ENCODE results near the gene INSR.
"Not testable (repeated sequence)": the region's sequence is repeated elsewhere in the genome, so short reads cannot be mapped to it uniquely, and the experiment has no call there.

Gene INSR

DNA sequence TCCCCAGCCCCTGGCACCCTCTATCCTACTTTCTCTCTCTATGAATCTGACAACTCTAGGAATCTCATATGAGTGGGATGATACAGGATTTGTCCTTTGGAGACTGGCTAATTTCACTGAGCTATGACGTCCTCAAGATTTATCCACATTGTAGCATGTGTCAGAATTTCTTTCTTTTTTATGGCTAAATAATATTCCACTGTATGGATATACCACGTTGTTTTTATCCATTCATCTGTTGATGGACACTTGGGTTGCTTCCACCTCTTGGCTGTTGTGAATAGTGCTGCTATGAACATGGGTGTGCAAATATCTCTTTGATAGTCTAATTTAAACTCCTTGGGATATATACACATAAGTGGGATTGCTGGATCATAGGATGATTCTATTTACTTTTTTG, 24.0 kb upstream of the INSR start:
- H3K27me3 ChIP-seq = no peaks in the 10 kb centered on the region
- no peaks in the 10 kb centered on the region for H3K4me1 ChIP-seq
- no peaks in the 10 kb centered on the region for H3K36me3 ChIP-seq
- TF ChIP-seq, protein P1, sequence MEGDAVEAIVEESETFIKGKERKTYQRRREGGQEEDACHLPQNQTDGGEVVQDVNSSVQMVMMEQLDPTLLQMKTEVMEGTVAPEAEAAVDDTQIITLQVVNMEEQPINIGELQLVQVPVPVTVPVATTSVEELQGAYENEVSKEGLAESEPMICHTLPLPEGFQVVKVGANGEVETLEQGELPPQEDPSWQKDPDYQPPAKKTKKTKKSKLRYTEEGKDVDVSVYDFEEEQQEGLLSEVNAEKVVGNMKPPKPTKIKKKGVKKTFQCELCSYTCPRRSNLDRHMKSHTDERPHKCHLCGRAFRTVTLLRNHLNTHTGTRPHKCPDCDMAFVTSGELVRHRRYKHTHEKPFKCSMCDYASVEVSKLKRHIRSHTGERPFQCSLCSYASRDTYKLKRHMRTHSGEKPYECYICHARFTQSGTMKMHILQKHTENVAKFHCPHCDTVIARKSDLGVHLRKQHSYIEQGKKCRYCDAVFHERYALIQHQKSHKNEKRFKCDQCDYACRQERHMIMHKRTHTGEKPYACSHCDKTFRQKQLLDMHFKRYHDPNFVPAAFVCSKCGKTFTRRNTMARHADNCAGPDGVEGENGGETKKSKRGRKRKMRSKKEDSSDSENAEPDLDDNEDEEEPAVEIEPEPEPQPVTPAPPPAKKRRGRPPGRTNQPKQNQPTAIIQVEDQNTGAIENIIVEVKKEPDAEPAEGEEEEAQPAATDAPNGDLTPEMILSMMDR (IDR thresholded peaks at IDR 0.05; ENCODE audit: low read depth, low read length) = no peak
- H3K4me3 ChIP-seq (ENCODE audit: low read depth, low read length) = no peak overlapping the region
- DNase-seq = no peak
- H3K9me3 ChIP-seq = peaks cover 2% of the 10 kb centered on the region; the same call in 1 of the 2 replicates

DNA sequence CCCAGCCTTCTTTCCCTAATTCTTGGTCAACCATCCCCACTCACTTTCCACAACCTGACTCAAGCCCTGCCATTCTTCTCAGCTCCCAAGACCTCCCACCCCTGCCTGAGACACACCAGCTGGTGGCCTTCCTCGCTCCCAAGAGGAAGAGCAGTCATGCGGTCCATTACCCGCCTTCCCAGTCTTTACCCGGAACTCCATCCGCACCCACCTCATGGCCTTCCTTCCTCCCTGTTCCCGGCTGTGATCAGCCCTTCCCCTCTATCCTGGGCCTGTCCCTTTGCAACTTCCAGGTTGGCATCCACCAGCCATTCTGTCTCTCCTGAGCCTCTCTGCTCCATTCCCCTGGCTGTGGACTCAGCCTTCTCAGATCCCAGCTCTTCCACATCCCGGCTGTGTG, 18.6 kb upstream of the INSR start:
- Histone ChIP-seq H3K9me3 (no peaks in the 10 kb centered on the region), H3K27me3 (no peaks in the 10 kb centered on the region; the same call in 1 of the 2 replicates), H3K4me3 (ENCODE audit: low read depth, low read length) (no peak overlapping the region), H3K4me1 (no peaks in the 10 kb centered on the region), H3K36me3 (no peaks in the 10 kb centered on the region)
- TF ChIP-seq, protein P1 (IDR thresholded peaks at IDR 0.05; ENCODE audit: low read depth, low read length) = no peak
- DNase-seq = no peak

DNA sequence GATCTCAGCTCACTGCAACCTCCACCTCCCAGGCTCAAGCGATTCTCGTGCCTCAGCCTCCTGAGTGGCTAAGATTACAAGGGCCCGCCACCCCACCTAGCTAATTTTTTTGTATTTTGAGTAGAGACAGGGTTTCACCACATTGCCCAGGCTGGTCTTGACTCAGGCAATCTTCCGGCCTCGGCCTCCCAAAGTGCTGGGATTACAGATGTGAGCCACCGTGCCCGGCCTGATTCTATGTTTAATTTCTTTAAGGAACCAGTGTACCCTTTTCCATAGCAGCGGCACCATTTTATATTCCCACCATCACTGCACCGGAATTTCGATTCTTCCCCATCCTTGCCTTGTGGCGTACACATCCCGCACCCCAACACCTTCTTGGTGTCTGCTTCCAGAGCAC, 17.7 kb upstream of the INSR start:
- DNase-seq = no peak
- Histone ChIP-seq H3K4me1 (no peaks in the 10 kb centered on the region), H3K9me3 (no peaks in the 10 kb centered on the region), H3K4me3 (ENCODE audit: low read depth, low read length) (no peak overlapping the region), H3K27me3 (no peaks in the 10 kb centered on the region; the same call in 1 of the 2 replicates), H3K36me3 (no peaks in the 10 kb centered on the region)
- TF ChIP-seq, protein P1 (IDR thresholded peaks at IDR 0.05; ENCODE audit: low read depth, low read length) = no peak

DNA sequence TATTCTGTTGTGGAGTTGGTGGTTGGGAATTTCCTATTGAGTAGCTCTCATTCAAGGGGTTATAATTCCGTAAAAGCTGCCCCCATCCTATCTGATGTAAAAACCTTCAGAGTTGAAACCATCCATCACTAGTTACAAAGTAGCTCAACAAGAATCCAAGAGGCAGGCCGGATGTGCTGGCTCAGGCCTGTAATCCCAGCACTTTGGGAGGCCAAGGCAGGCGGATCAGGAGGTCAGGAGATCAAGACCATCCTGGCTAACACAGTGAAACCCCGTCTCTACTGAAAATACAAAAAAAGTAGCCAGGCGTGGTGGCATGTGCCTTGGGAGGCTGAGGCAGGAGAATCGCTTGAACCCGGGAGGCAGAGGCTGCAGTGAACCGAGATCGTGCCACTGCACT, 14.1 kb upstream of the INSR start:
- not testable (repeated sequence) for H3K4me1 ChIP-seq; DNase-seq; H3K36me3 ChIP-seq; H3K9me3 ChIP-seq; H3K4me3 ChIP-seq (ENCODE audit: low read depth, low read length); H3K27me3 ChIP-seq

DNA sequence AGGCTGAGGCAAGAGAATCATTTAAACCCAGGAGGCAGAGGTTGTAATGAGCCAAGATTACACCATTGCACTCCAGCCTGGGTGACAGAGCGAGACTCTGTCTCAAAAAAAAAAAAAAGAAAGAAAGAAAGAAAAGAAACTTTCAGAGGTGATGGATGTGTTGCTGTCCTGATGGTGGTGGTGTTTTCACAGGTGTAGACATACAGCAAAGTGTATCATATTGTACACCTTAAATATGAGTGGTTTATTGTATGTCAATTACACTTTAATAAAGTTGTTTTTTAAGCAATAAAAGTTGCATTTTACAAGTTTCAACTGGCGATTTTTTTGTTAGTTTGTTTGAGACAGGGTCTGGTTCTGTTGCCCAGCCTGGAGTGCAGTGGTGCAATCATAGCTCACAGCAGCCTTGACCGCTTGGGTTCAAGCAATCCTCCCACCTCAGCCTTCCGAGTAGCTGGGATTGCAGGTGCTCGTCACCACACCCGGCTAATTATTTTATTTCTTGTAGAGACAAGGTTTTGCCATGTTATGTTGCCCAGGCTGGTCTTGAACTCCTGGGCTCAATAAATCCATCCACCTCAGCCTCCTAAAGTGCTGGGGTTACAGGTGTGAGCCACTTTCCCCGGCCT, 13.5 kb upstream of the INSR start:
- Histone ChIP-seq H3K36me3 (no peaks in the 10 kb centered on the region), H3K27me3 (peaks cover 9% of the 10 kb centered on the region), H3K4me3 (ENCODE audit: low read depth, low read length) (no peak overlapping the region), H3K9me3 (no peaks in the 10 kb centered on the region), H3K4me1 (no peaks in the 10 kb centered on the region)
- no peak for DNase-seq
- TF ChIP-seq, protein P1 (IDR thresholded peaks at IDR 0.05; ENCODE audit: low read depth, low read length) = no peak

DNA sequence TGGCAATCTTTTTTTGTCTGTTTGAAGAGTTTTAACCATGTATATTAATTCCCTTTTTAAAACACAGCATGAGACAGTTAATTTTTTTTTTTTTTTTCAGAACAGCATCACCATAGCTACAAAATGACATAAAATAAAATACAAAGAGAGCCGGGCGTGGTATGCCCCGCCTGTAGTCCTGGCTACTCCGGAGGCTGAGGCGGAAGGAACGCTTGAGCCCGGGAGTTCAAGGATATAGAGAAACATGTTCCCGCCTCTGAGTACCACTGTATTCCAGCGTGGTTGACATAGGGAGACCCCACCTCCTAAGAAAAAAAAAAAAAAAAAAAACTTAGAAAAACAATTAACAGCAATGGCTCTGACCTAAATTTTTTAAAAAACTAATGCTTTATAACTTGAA, 10.0 kb upstream of the INSR start:
- Histone ChIP-seq H3K4me1 (no peaks in the 10 kb centered on the region), H3K36me3 (no peaks in the 10 kb centered on the region)
- TF ChIP-seq, protein P1 (IDR thresholded peaks at IDR 0.05; ENCODE audit: low read depth, low read length) = no peak

More for the DNA sequence above, 10.0 kb upstream of the INSR start:
- Histone ChIP-seq H3K27me3 (peaks cover 13% of the 10 kb centered on the region), H3K4me3 (ENCODE audit: low read depth, low read length) (no peak overlapping the region), H3K9me3 (no peaks in the 10 kb centered on the region)
- no peak for DNase-seq

Data from BE2C (cell line).